Esophagus muscularis mucosa (tissue), 3 donors: ENCODE results near the gene PDSS2.

Source experiments
- CTCF ChIP-seq, 3 experiments: fragments of 200-600 bp in 2 of 3; fragments of 450-650 bp in 1 of 3; sonication (generic) in 2 of 3; IDR thresholded peaks; one replicate each; pipeline ENCODE4 v1.5.1; 2017 to 2019; ENCODE audit warnings: antibody characterized with exemption in 3 of 3, mild to moderate bottlenecking in 2 of 3, moderate library complexity in 1 of 3
- POLR2A ChIP-seq: fragments of 450-650 bp; IDR thresholded peaks from one replicate; pipeline ENCODE4 v1.6.1; 2017; ENCODE audit warnings: antibody characterized with exemption, moderate library complexity, mild to moderate bottlenecking, low read depth
- POLR2AphosphoS5 ChIP-seq, 2 donors: sonication (generic); formaldehyde crosslinking; IDR thresholded peaks; one replicate each; pipeline ENCODE4 v1.6.1; 2017; ENCODE audit warnings: antibody characterized with exemption in 2 of 2

GRCh38 chr6:107108201-107108890 lies 351.0 kb downstream of the PDSS2 start:
- TF ChIP-seq CTCF (IDR thresholded peaks at IDR 0.05) = no peak
- no peak for TF ChIP-seq POLR2AphosphoS5 (IDR thresholded peaks at IDR 0.05)
- TF ChIP-seq POLR2A = no peak
